ENCODE measurements around the gene NOL9. TPM values are rescaled to one million over a fixed set of nuclear protein-coding genes. Genes with fewer than 3 reads are reported as not detected.
A peak's percentile ranks its signal among the peaks of the same experiment; 100 is the strongest.

NOL9 gene
- polyA plus RNA-seq, 1 donor from 2014 or later = 18.1 TPM

GRCh38 chr1:6531996-6532395, 22.3 kb downstream of the NOL9 start:
- H3K27me3 Mint-ChIP-seq = no peaks in the 10 kb centered on the region
- H3K4me3 Mint-ChIP-seq = no peak overlapping the region
- peaks cover 9% of the 10 kb centered on the region for H3K36me3 Mint-ChIP-seq
- no peaks in the 10 kb centered on the region for H3K9me3 Mint-ChIP-seq
- no peak overlapping the region for H3K27ac Mint-ChIP-seq
- peaks cover 0 to 4% (median 0%) of the 10 kb centered on the region in 3 donors for H3K4me1 Mint-ChIP-seq

GRCh38 chr1:6530504-6531160, 23.7 kb downstream of the NOL9 start:
- Mint-ChIP-seq H3K4me1 (peaks cover 0 to 4% (median 0%) of the 10 kb centered on the region in 3 donors), H3K36me3 (peaks cover 9% of the 10 kb centered on the region), H3K27ac (no peak overlapping the region), H3K27me3 (no peaks in the 10 kb centered on the region), H3K4me3 (no peak overlapping the region), H3K9me3 (no peaks in the 10 kb centered on the region)

GRCh38 chr1:6528492-6528891, 25.8 kb downstream of the NOL9 start:
- peaks cover 9% of the 10 kb centered on the region for H3K36me3 Mint-ChIP-seq
- no peak overlapping the region for H3K27ac Mint-ChIP-seq
- H3K27me3 Mint-ChIP-seq = no peaks in the 10 kb centered on the region
- H3K4me1 Mint-ChIP-seq = peaks cover 0 to 2% (median 0%) of the 10 kb centered on the region in 3 donors
- no peak overlapping the region for H3K4me3 Mint-ChIP-seq
- no peaks in the 10 kb centered on the region for H3K9me3 Mint-ChIP-seq

- Mint-ChIP-seq H3K36me3 (peaks cover 5% of the 10 kb centered on the region), H3K27ac (no peak overlapping the region), H3K4me3 (peak overlapping the region in 1 of 4 donors; percentile 45), H3K9me3 (no peaks in the 10 kb centered on the region), H3K27me3 (no peaks in the 10 kb centered on the region), H3K4me1 (no peaks in the 10 kb centered on the region)
These were observed 28.0 kb downstream of the NOL9 start for GRCh38 chr1:6526316-6526715.

- Mint-ChIP-seq H3K27me3 (no peaks in the 10 kb centered on the region), H3K36me3 (peaks cover 7% of the 10 kb centered on the region), H3K4me3 (peak overlapping the region in 1 of 4 donors; percentile 1), H3K9me3 (no peaks in the 10 kb centered on the region), H3K4me1 (no peaks in the 10 kb centered on the region), H3K27ac (peak overlapping the region in 1 of 3 donors; percentile 50)
These were observed 30.7 kb downstream of the NOL9 start for GRCh38 chr1:6523566-6523965.

GRCh38 chr1:6521536-6521935, 32.8 kb downstream of the NOL9 start:
- Mint-ChIP-seq H3K36me3 (peaks cover 4% of the 10 kb centered on the region), H3K9me3 (no peaks in the 10 kb centered on the region), H3K4me3 (no peak overlapping the region), H3K4me1 (no peaks in the 10 kb centered on the region), H3K27ac (peak overlapping the region in 1 of 3 donors; percentile 74), H3K27me3 (no peaks in the 10 kb centered on the region)

GRCh38 chr1:6519935-6520671, 34.2 kb downstream of the NOL9 start:
- Mint-ChIP-seq H3K27me3 (no peaks in the 10 kb centered on the region), H3K9me3 (no peaks in the 10 kb centered on the region), H3K36me3 (peaks cover 4% of the 10 kb centered on the region), H3K4me3 (no peak overlapping the region), H3K4me1 (no peaks in the 10 kb centered on the region), H3K27ac (no peak overlapping the region)

- peaks cover 4% of the 10 kb centered on the region for H3K36me3 Mint-ChIP-seq
- H3K9me3 Mint-ChIP-seq = no peaks in the 10 kb centered on the region
- H3K27me3 Mint-ChIP-seq = no peaks in the 10 kb centered on the region
- H3K4me3 Mint-ChIP-seq = peak overlapping the region in 1 of 4 donors; percentile 58
- H3K27ac Mint-ChIP-seq = no peak overlapping the region
- H3K4me1 Mint-ChIP-seq = no peaks in the 10 kb centered on the region
These were observed 34.8 kb downstream of the NOL9 start for GRCh38 chr1:6519491-6519934.

GRCh38 chr1:6517435-6517851, 36.9 kb downstream of the NOL9 start:
- Mint-ChIP-seq H3K36me3 (peaks cover 2% of the 10 kb centered on the region), H3K27me3 (no peaks in the 10 kb centered on the region), H3K9me3 (no peaks in the 10 kb centered on the region), H3K4me1 (no peaks in the 10 kb centered on the region), H3K27ac (no peak overlapping the region), H3K4me3 (peak overlapping the region in 1 of 4 donors; percentile 47)

GRCh38 chr1:6515771-6516170, 38.5 kb downstream of the NOL9 start:
- Mint-ChIP-seq H3K36me3 (no peaks in the 10 kb centered on the region), H3K9me3 (no peaks in the 10 kb centered on the region), H3K4me1 (no peaks in the 10 kb centered on the region), H3K4me3 (no peak overlapping the region), H3K27ac (no peak overlapping the region), H3K27me3 (no peaks in the 10 kb centered on the region)

GRCh38 chr1:6513320-6513801, 41.0 kb downstream of the NOL9 start:
- Mint-ChIP-seq H3K27me3 (peaks cover 4% of the 10 kb centered on the region), H3K27ac (no peak overlapping the region), H3K4me3 (no peak overlapping the region), H3K36me3 (no peaks in the 10 kb centered on the region), H3K4me1 (peaks cover 0 to 1% (median 0%) of the 10 kb centered on the region in 3 donors), H3K9me3 (no peaks in the 10 kb centered on the region)

GRCh38 chr1:6512908-6513280, 41.4 kb downstream of the NOL9 start:
- peaks cover 4% of the 10 kb centered on the region for H3K27me3 Mint-ChIP-seq
- H3K4me3 Mint-ChIP-seq = no peak overlapping the region
- H3K27ac Mint-ChIP-seq = no peak overlapping the region
- no peaks in the 10 kb centered on the region for H3K36me3 Mint-ChIP-seq
- no peaks in the 10 kb centered on the region for H3K9me3 Mint-ChIP-seq
- H3K4me1 Mint-ChIP-seq = peaks cover 0 to 1% (median 0%) of the 10 kb centered on the region in 3 donors

- Mint-ChIP-seq H3K36me3 (no peaks in the 10 kb centered on the region), H3K4me3 (no peak overlapping the region), H3K27ac (no peak overlapping the region), H3K4me1 (peaks cover 0 to 1% (median 0%) of the 10 kb centered on the region in 3 donors), H3K27me3 (peaks cover 4% of the 10 kb centered on the region), H3K9me3 (no peaks in the 10 kb centered on the region)
These were observed 41.9 kb downstream of the NOL9 start for GRCh38 chr1:6512245-6512907.

- peaks cover 9% of the 10 kb centered on the region for H3K27me3 Mint-ChIP-seq
- no peak overlapping the region for H3K4me3 Mint-ChIP-seq
- no peak overlapping the region for H3K27ac Mint-ChIP-seq
- no peaks in the 10 kb centered on the region for H3K36me3 Mint-ChIP-seq
- H3K9me3 Mint-ChIP-seq = no peaks in the 10 kb centered on the region
- peaks cover 0 to 1% (median 0%) of the 10 kb centered on the region in 3 donors for H3K4me1 Mint-ChIP-seq
These were observed 42.6 kb downstream of the NOL9 start for GRCh38 chr1:6511561-6512244.

- H3K27me3 Mint-ChIP-seq = peaks cover 10% of the 10 kb centered on the region
- no peaks in the 10 kb centered on the region for H3K36me3 Mint-ChIP-seq
- no peaks in the 10 kb centered on the region for H3K9me3 Mint-ChIP-seq
- H3K4me1 Mint-ChIP-seq = peaks cover 0 to 1% (median 0%) of the 10 kb centered on the region in 3 donors
- H3K27ac Mint-ChIP-seq = no peak overlapping the region
- no peak overlapping the region for H3K4me3 Mint-ChIP-seq
These were observed 43.3 kb downstream of the NOL9 start for GRCh38 chr1:6511056-6511455.

All from IgD-negative memory B cell (primary cell).